Sigmoid colon (tissue), 4 donors: ENCODE data around the gene GPATCH2.

Experiments used
- CTCF ChIP-seq, 4 experiments: fragments of 450-650 bp in 3 of 4; fragments of 200-600 bp in 1 of 4; IDR thresholded peaks; one replicate each; pipeline ENCODE4 v1.5.1; 2016 to 2019; ENCODE audit warnings: antibody characterized with exemption in 4 of 4, mild to moderate bottlenecking in 3 of 4, moderate library complexity in 2 of 4
- EP300 ChIP-seq, 4 donors: sonication (generic); formaldehyde crosslinking; IDR thresholded peaks; one replicate each; pipeline ENCODE4 v1.6.1; 2017; ENCODE audit warnings: antibody characterized with exemption in 4 of 4
- POLR2AphosphoS5 ChIP-seq, 4 donors: sonication (generic); formaldehyde crosslinking; IDR thresholded peaks; one replicate each; pipeline ENCODE4 v1.6.1; 2017; ENCODE audit warnings: antibody characterized with exemption in 4 of 4

DNA sequence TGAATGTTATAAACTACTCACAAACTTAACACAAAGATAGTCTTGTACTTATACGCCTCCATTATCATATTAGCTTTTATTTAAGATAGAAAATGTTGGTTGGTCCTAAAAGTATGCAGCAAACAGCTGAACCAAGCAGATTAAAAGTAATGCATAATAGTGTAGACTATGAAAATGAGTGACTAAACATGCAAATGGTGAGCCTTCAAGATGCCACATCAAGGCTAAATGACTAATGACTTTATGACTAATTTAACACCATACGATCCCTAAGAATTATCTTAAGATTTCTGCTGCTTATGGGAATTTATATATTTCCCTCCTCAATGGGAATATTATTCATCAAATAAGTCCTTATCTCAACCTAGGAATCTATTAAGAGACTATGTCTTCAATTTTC, 4.6 kb downstream of the GPATCH2 start:
- TF ChIP-seq CTCF (IDR thresholded peaks at IDR 0.05) (no peak), POLR2AphosphoS5 (IDR thresholded peaks at IDR 0.05) (no peak), EP300 (IDR thresholded peaks at IDR 0.05) (no peak)
